Psoas muscle (tissue), 8 donors: ENCODE data around the gene ITGA7. TPM values are rescaled to one million over a fixed set of nuclear protein-coding genes. Genes with fewer than 3 reads are reported as not detected.

ENCODE experiments used
- ATAC-seq, 4 donors: fragments of 200-7000 bp; cut with Tn5 transposase; one replicate each; pipeline ENCODE4 v1.9.1; 2020; ENCODE audit warnings: moderate library complexity in 3 of 4, mild to moderate bottlenecking in 2 of 4
- DNase-seq, 2 donors: peaks; one replicate each; pipeline ENCODE4 v3.0.0-alpha.2; 2020
- H3K27ac ChIP-seq: fragments of 200-600 bp; one replicate; pipeline ENCODE4 v1.8.0; 2022
- H3K27me3 ChIP-seq, 3 donors: fragments of 200-600 bp in 1 of 3; one replicate each; pipeline versions ENCODE4 v1.6.1 to v1.8.0; 2013 to 2022; ENCODE audit warnings: low read length in 2 of 3, mild to moderate bottlenecking in 2 of 3, moderate library complexity in 1 of 3; ENCODE audit not compliant: insufficient read depth in 3 of 3
- H3K36me3 ChIP-seq, 2 donors: fragments of 200-600 bp in 1 of 2; one replicate each; pipeline versions ENCODE4 v1.6.1 to v1.8.0; 2013 to 2022; ENCODE audit warnings: low read depth in 1 of 2, mild to moderate bottlenecking in 1 of 2, moderate library complexity in 1 of 2; ENCODE audit not compliant: insufficient read depth in 1 of 2
- H3K4me1 ChIP-seq: fragments of 200-600 bp; one replicate; pipeline ENCODE4 v1.8.0; 2022
- H3K4me3 ChIP-seq: fragments of 200-600 bp; one replicate; pipeline ENCODE4 v1.8.0; 2022; ENCODE audit warnings: mild to moderate bottlenecking
- H3K9me3 ChIP-seq: fragments of 200-600 bp; one replicate; pipeline ENCODE4 v1.8.0; 2022
- WGBS, 3 donors: extraction: QIAGEN DNeasy Blood & Tissue Kit; methylation state at CpG; one replicate each; pipeline versions ENCODE4 v1.1.6 to v1.1.7; 2013; 5-methylcytosine and 5-hydroxymethylcytosine counted together
- intact Hi-C, 2 donors: fragments of 100-400 bp; cut with DNase I; formaldehyde crosslinking; loops; one replicate each; pipeline versions ENCODE4 v1.11.0 to v1.14.2; 2022
- polyA plus RNA-seq, 3 donors: library from polyadenylated mRNA; stranded (reverse); fragments of 200-250 nt; gene quantifications; one replicate each; pipeline ENCODE4 v1.2.3, GENCODE V29; 2013
- total RNA-seq, 4 donors: library from RNA; stranded (reverse); fragmentation: NEBNext Ultra II Directional in 2 of 4; extraction: Animal tissue kit (Norgen Biotek cat#: 25700) in 2 of 4; gene quantifications; one replicate each; pipeline versions ENCODE4 v1.2.1 to v1.2.4, GENCODE V29; 2021 to 2023
- TF ChIP-seq, protein P1 (sequence below): fragments of 200-600 bp; IDR thresholded peaks from one replicate; pipeline ENCODE4 v1.8.0; 2022; ENCODE audit warnings: antibody characterized with exemption
- donor health status: healthy with polysubstance abuse.
- donor health status: DM: no; HTN: no; CAD: no; lungs with moderate emphysema.
- donor health status: Bipolar disorder and iron deficiency.
- donor health status: healthy.
- donor health status: DM: yes; HTN: yes; CAD: no.
- donor health status: DM: no; HTN: no; CAD: no.
- donor health status: DM: no; HTN: no; CAD: no.
- donor health status: DM: yes; HTN: yes; CAD: no.

ITGA7 gene
- total and polyA plus RNA-seq, 7 donors: 51.8 to 433 (median 297) TPM

DNA sequence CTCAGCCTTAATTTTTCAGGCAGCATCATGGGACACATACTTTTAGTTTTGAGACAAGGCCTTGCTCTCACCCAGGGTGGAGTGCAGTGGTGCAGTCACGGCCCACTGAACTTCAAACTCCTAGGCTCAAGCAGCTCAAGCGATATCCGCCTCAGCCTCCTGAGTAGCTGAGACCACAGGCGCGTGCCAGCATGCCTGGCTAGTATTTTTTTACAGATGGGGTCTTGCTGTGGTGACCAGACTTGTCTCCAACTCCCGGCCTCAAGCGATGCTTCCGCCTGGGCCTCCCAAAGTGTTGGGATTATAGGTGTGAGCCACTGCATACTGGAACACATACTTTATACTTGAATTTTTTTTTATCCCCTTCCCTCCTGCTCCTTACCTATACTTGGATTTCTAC, 15.2 kb upstream of the ITGA7 start:
- ATAC-seq (no peak), DNase-seq (peak; percentile 13 to 59)
- peak overlapping the region; percentile 29 for H3K4me3 ChIP-seq
- no peaks in the 10 kb centered on the region for H3K27me3 ChIP-seq
- WGBS, 3 donors: 64 to 87% (median 72%) methylated on average over 8 of the region's 8 CpGs
- TF ChIP-seq, protein P1, sequence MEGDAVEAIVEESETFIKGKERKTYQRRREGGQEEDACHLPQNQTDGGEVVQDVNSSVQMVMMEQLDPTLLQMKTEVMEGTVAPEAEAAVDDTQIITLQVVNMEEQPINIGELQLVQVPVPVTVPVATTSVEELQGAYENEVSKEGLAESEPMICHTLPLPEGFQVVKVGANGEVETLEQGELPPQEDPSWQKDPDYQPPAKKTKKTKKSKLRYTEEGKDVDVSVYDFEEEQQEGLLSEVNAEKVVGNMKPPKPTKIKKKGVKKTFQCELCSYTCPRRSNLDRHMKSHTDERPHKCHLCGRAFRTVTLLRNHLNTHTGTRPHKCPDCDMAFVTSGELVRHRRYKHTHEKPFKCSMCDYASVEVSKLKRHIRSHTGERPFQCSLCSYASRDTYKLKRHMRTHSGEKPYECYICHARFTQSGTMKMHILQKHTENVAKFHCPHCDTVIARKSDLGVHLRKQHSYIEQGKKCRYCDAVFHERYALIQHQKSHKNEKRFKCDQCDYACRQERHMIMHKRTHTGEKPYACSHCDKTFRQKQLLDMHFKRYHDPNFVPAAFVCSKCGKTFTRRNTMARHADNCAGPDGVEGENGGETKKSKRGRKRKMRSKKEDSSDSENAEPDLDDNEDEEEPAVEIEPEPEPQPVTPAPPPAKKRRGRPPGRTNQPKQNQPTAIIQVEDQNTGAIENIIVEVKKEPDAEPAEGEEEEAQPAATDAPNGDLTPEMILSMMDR: no peak
- peak overlapping the region; percentile 92 for H3K27ac ChIP-seq
- intact Hi-C loops: no loop called here
- H3K4me1 ChIP-seq: peaks cover 94% of the 10 kb centered on the region
- H3K9me3 ChIP-seq: no peaks in the 10 kb centered on the region
- H3K36me3 ChIP-seq: peaks cover 7 to 50% of the 10 kb centered on the region in 2 donors

DNA sequence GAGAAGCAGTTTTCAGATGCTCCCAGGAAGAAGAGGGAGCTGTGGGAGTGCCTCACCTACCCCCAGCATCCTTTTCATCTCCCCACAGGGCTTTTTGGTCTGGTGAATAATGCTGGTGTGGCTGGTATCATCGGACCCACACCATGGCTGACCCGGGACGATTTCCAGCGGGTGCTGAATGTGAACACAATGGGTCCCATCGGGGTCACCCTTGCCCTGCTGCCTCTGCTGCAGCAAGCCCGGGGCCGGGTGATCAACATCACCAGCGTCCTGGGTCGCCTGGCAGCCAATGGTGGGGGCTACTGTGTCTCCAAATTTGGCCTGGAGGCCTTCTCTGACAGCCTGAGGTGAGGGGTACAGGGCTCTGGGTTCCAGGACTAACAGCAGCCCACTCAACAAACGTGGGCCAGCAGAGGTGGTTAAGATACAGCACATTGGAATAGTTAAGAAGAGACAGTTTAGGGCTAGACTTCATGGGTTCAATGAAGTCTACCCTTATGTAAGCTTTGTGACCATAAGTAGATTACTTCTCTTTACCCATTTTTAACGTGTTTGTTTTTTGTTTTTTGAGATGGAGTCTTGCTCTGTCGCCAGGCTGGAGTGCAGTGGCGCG, 14.0 kb upstream of the ITGA7 start:
- H3K4me3 ChIP-seq: peak overlapping the region; percentile 52
- no peaks in the 10 kb centered on the region for H3K9me3 ChIP-seq
- H3K36me3 ChIP-seq: peaks cover 7 to 42% of the 10 kb centered on the region in 2 donors
- H3K27me3 ChIP-seq: no peaks in the 10 kb centered on the region
- peak overlapping the region; percentile 92 for H3K27ac ChIP-seq
- no peak for ATAC-seq
- TF ChIP-seq, protein P1: no peak
- 41 to 55% (median 47%) methylated on average over 14 of the region's 14 CpGs for WGBS, 3 donors
- intact Hi-C loops: loop anchor here in 1 of 2 donors (2.0 kb wide), 1 partner anchor 17 kb away; no protein-coding TSS in a partner anchor
- DNase-seq: peak; percentile 40 to 67
- H3K4me1 ChIP-seq: peaks cover 95% of the 10 kb centered on the region

DNA sequence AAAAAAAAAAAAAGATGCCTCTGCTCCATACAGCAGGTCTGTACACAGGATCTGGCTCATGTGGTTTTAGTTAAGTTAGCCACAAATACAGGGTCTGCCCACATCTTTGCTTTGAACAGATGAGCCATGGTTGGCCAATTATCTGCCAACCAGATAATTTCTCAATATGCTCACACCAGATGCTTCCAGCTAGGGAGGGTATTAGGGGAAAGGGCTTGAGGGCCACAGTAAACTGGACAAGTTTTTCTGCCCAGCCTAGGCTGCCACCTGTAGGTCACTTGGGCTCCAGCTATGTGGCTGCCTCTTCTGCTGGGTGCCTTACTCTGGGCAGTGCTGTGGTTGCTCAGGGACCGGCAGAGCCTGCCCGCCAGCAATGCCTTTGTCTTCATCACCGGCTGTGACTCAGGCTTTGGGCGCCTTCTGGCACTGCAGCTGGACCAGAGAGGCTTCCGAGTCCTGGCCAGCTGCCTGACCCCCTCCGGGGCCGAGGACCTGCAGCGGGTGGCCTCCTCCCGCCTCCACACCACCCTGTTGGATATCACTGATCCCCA, 13.3 kb upstream of the ITGA7 start:
- intact Hi-C loops: loop anchor here in 1 of 2 donors (1.0 to 2.0 kb wide), 2 partner anchors 16 to 40 kb away; a partner anchor contains a TSS
- Histone ChIP-seq H3K4me3 (peak overlapping the region; percentile 52), H3K27ac (peak overlapping the region; percentile 92), H3K36me3 (peaks cover 6 to 34% of the 10 kb centered on the region in 2 donors), H3K4me1 (peaks cover 89% of the 10 kb centered on the region), H3K27me3 (no peaks in the 10 kb centered on the region), H3K9me3 (no peaks in the 10 kb centered on the region)
- ATAC-seq: peak; percentile 71 to 75 (median 72)
- WGBS, 3 donors: 7 to 21% (median 8%) methylated on average over 9 of the region's 9 CpGs
- peak; percentile 90 to 96 for DNase-seq
- TF ChIP-seq, protein P1: peak; percentile 78

DNA sequence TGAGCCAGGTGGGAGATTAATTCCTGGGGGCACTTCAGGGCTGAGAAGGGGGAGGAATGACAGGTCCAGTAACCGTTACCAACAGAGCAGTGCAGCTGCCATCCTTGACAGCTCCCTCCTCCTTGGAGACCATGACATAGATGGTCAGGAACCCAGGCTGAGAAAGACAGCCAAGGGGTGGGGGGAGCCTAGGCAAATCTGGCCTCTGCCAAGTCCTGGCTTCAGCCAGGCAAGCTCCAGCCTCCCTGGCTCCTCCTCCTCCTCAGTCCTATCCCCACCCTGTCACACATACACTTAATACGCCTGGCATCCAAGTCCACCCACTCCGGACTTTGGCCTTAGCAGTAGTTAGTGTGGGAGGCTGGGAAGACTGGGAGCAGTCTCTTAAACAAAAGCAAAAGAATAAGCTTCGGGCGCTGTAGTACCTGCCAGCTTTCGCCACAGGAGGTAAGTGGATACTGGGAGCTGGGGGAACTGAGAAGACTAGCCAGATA, 12.4 kb upstream of the ITGA7 start, which contains the start of gene RDH5:
Gene RDH5, plus strand, starts transcription at position 323 of the 494 bp plus-strand sequence. CDS start 792 bp downstream, outside the sequence.
- Histone ChIP-seq H3K36me3 (peaks cover 2 to 26% of the 10 kb centered on the region in 2 donors), H3K27ac (peak within 1 kb of the TSS; percentile 92), H3K27me3 (no peaks in the 10 kb centered on the region), H3K4me3 (peak within 1 kb of the TSS; percentile 52), H3K4me1 (peaks cover 87% of the 10 kb centered on the region), H3K9me3 (no peaks in the 10 kb centered on the region)
- TF ChIP-seq, protein P1: no peak
- 15 to 31% (median 30%) methylated on average over 6 of the region's 6 CpGs for WGBS, 3 donors
- peak; percentile 63 to 70 (median 64) for ATAC-seq
- intact Hi-C loops: loop anchor here in 1 of 2 donors (1.0 to 2.0 kb wide), 2 partner anchors 15 to 39 kb away; a partner anchor contains a TSS
- DNase-seq: peak; percentile 75 to 93
